Stimulated activated CD4-positive, alpha-beta T cell treated with anti-CD3 and anti-CD28 coated beads, Interleukin-1b, Interleukin-23, amount 100 ng/mL, for 4 hours (primary cell): ENCODE data around the gene KISS1R.

Experiments used
- DNase-seq, 2 donors: peaks; one replicate each; pipeline ENCODE4 v3.0.0-alpha.2; 2020; ENCODE audit warnings: low read depth in 2 of 2

KISS1R gene

GRCh38 chr19:899336-900042 is 17.6 kb upstream of the KISS1R start:
- DNase-seq: no peak

- no peak for DNase-seq
Observed at GRCh38 chr19:900043-900301, 17.2 kb upstream of the KISS1R start.

- no peak for DNase-seq
Observed at GRCh38 chr19:900302-901111, 16.6 kb upstream of the KISS1R start.

GRCh38 chr19:901216-902092 is 15.7 kb upstream of the KISS1R start:
- DNase-seq: no peak

- no peak for DNase-seq
Observed at GRCh38 chr19:902093-902370, 15.1 kb upstream of the KISS1R start.

GRCh38 chr19:902446-903226 is 14.5 kb upstream of the KISS1R start:
- no peak for DNase-seq

- no peak for DNase-seq
Observed at GRCh38 chr19:903266-903797, 13.8 kb upstream of the KISS1R start.

- no peak for DNase-seq
Observed at GRCh38 chr19:904545-904944, 12.6 kb upstream of the KISS1R start.

- DNase-seq: no peak
Observed at GRCh38 chr19:906480-906879, 10.7 kb upstream of the KISS1R start.

GRCh38 chr19:907183-907853 is 9.8 kb upstream of the KISS1R start:
- DNase-seq: no peak

- DNase-seq: no peak
Observed at GRCh38 chr19:911197-912033, 5.7 kb upstream of the KISS1R start.

- peak in 1 of 2 donors; percentile 39 for DNase-seq
Observed at GRCh38 chr19:912181-913079, 4.7 kb upstream of the KISS1R start.

- DNase-seq: peak; percentile 78 to 90
Observed at GRCh38 chr19:913080-913748, 3.9 kb upstream of the KISS1R start, which contains the start of gene R3HDM4. TSS of gene R3HDM4 (minus strand) at chr19:913219. CDS start at chr19:913157, 62 bp downstream.

GRCh38 chr19:916645-917322 is 349 bp upstream of the KISS1R start:
- peak in 1 of 2 donors; percentile 47 for DNase-seq

GRCh38 chr19:918152-918437 is 962 bp downstream of the KISS1R start:
- no peak for DNase-seq

GRCh38 chr19:918481-919198 is 1.5 kb downstream of the KISS1R start:
- peak in 1 of 2 donors; percentile 36 for DNase-seq
